Lower leg skin (tissue), 4 donors: ENCODE data around the gene C6orf89. TPM values are rescaled to one million over a fixed set of nuclear protein-coding genes. Genes with fewer than 3 reads are reported as not detected.

ENCODE experiments used
- DNase-seq, 2 donors: peaks; one replicate each; pipeline ENCODE4 v3.0.0-alpha.2; 2019; ENCODE audit warnings: low spot score in 2 of 2
- H3K4me3 ChIP-seq: fragments of 200-600 bp; sonication (generic); 2 replicates; pipeline ENCODE4 v1.5.1; 2017; ENCODE audit warnings: mild to moderate bottlenecking, low read depth; ENCODE audit not compliant: poor library complexity, severe bottlenecking
- CTCF ChIP-seq, 3 donors: fragments of 450-650 bp; IDR thresholded peaks; one replicate each; pipeline ENCODE4 v1.5.1; 2016; ENCODE audit warnings: antibody characterized with exemption in 3 of 3, mild to moderate bottlenecking in 3 of 3, moderate library complexity in 2 of 3
- POLR2A ChIP-seq, 2 donors: fragments of 450-650 bp; IDR thresholded peaks; one replicate each; pipeline ENCODE4 v1.6.1; 2016 to 2017; ENCODE audit warnings: antibody characterized with exemption in 2 of 2, mild to moderate bottlenecking in 1 of 2, moderate library complexity in 1 of 2
- WGBS, 2 donors: methylation state at CpG; one replicate each; pipeline ENCODE4 v1.1.5; 2018; 5-methylcytosine and 5-hydroxymethylcytosine counted together
- intact Hi-C: fragments of 100-400 bp; cut with DNase I; formaldehyde crosslinking; loops from one replicate; pipeline ENCODE4 v1.15.0; 2023; ENCODE audit warnings: low total_unique reads
- total RNA-seq, 4 donors: library from RNA; depleted of rRNA; stranded (reverse); fragments of >200 nt; gene quantifications; one replicate each; pipeline ENCODE4 v1.1.0, GENCODE V29; 2016

The C6orf89 gene
- total RNA-seq, 4 donors from 2014 or later = 27.5 to 47.4 (median 30.5) TPM

- TF ChIP-seq CTCF (IDR thresholded peaks at IDR 0.05) = no peak
- no peak for TF ChIP-seq POLR2A (IDR thresholded peaks at IDR 0.05)
- no peak overlapping the region for H3K4me3 ChIP-seq
- DNase-seq = peak in 1 of 2 donors; percentile 68
- 90 to 93% methylated on average over 10 of the region's 10 CpGs for WGBS, 2 donors
- intact Hi-C loops = no loop called here
Observed at GRCh38 chr6:36855750-36856149, 30.0 kb upstream of the C6orf89 start.

DNA sequence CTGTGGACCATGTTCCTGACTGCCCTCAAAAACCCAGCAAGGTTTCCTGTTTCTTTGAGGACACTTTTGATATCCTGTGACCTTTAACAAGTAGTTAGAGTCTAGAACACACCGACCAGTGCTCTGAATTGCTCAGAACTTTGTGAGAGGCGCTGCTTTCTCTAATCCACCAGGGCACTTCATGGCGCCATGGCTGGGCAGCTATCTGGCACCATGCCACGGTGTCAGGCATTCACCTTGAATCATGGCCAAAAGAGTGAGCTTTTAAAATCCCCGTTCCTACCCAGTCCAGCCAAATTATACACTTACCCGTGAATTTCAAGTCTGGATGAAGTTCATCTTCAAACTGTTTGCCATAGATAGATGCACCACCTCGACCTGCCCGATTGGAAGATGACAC is 29.5 kb upstream of the C6orf89 start:
- 85 to 94% methylated on average over 8 of the region's 8 CpGs for WGBS, 2 donors
- no peak overlapping the region for H3K4me3 ChIP-seq
- intact Hi-C loops = no loop called here
- TF ChIP-seq CTCF (IDR thresholded peaks at IDR 0.05) = no peak
- TF ChIP-seq POLR2A (IDR thresholded peaks at IDR 0.05) = no peak
- DNase-seq = peak in 1 of 2 donors; percentile 68

DNA sequence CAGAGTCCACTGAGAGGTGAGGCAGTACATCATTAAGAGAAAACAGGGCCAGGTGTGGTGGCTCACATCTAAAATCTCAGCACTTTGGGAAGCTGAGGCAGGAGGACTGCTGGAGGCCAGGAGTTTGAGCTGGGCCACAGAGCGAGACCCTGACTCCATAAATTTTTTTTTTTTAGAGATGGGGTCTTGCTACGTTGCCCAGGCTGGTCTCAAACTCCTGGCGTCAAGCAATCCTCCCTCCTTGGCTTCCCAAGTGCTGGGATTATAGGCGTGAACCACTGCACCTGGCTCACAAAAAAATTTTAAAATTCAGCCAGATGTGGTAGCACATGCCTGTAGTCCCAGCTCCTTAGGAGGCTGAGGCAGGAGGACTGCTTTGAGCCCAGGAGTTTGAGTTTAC is 28.4 kb upstream of the C6orf89 start:
- H3K4me3 ChIP-seq = no peak overlapping the region
- TF ChIP-seq CTCF (IDR thresholded peaks at IDR 0.05) (no peak), POLR2A (IDR thresholded peaks at IDR 0.05) (no peak)
- WGBS, 2 donors = 94 to 96% methylated on average over 4 of the region's 4 CpGs
- intact Hi-C loops = no loop called here
- no peak for DNase-seq

- WGBS, 2 donors = 38 to 49% methylated on average over 6 of the region's 6 CpGs
Observed at GRCh38 chr6:36858407-36858981, 27.3 kb upstream of the C6orf89 start.

DNA sequence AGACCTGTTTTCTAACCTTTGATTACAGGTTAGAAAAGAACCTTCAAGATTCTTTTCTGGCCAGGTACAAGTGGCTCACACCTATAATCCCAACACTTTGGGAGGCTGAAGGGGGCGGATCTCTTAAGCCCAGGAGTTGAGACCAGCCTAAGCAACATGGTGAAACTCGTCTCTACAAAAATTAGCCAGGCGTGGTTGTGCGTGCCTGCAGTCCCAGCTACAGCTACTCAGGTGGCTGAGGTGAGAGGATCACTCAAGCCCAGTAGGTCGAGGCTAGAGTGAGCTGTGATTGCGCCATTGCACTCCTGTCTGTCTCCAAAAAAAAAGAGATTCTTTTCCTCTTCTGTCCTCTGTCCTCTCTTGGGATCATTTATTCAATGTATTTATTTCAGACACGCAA is 25.6 kb upstream of the C6orf89 start:
- 84 to 86% methylated on average over 7 of the region's 7 CpGs for WGBS, 2 donors

More at GRCh38 chr6:36858407-36858981, 27.3 kb upstream of the C6orf89 start:
- TF ChIP-seq CTCF (IDR thresholded peaks at IDR 0.05) = no peak
- TF ChIP-seq POLR2A (IDR thresholded peaks at IDR 0.05) = no peak
- peak in 1 of 2 donors; percentile 80 for DNase-seq
- intact Hi-C loops = no loop called here
- no peak overlapping the region for H3K4me3 ChIP-seq

More for the DNA sequence above, 25.6 kb upstream of the C6orf89 start:
- intact Hi-C loops = no loop called here
- no peak overlapping the region for H3K4me3 ChIP-seq
- peak in 1 of 2 donors; percentile 49 for DNase-seq
- TF ChIP-seq CTCF (IDR thresholded peaks at IDR 0.05) (no peak), POLR2A (IDR thresholded peaks at IDR 0.05) (no peak)
